HG03103 (cell line): Measurements from ENCODE around the gene RLN3.

Experiments
- ATAC-seq: cut with Tn5 transposase; IDR thresholded peaks from one replicate; pipeline ENCODE4 v1.9.1; 2021; ENCODE audit warnings: low read depth; ENCODE audit not compliant: unreplicated experiment

The RLN3 gene

DNA sequence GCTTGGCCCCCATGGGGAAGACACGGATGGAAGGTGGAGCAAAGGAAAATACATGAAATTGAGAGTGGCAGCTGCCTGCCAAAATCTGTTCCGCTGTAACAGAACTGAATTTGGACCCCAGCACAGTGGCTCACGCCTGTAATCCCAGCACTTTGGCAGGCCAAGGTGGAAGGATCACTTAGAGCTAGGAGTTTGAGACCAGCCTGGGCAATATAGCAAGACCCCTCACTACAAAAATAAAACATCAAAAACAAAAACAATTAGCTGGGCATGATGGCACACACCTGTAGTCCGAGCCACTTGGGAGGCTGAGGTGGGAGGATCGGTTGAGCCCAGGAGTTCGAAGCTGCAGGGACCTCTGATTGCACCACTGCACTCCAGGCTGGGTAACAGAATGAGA, 24.5 kb downstream of the RLN3 start:
- ATAC-seq = no peak

DNA sequence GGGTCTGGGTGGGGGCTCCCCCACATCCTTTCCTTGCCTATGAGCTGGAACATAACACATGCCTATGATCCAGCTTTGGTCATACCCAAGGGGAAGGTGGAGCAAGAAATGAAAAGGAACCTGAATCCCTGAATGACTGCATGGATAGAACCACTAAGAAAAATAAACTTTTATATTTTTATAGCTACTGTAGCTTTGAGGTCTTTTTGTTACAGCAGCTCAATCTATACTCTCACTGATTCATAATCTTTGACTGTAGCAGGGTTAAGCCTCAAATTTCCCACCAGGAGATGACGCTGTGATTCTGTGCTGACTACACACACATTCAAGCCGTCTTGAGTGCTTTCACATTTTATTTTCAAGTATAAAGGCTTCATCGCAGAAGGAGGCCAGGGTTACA, 25.1 kb downstream of the RLN3 start:
- ATAC-seq = no peak

DNA sequence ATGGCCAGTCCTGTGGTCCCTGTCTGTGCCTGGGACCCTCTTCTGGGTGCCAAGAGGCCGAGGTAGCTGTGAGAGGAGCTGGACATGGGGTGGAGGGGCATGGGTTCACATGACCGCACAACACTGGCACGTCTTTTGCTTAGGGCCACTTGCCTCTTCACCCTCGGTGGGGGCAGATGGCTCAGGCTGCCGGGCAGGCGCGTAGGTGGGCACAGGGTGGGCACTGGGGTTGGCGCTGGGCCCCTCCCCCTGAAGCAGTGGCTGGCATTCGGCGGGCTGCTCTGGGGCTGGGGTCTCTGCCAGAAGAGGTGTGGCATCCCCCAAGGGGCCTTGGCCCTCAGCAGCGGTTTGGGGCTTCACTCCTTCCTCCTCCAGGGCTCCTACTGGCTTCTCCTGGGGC, 25.6 kb downstream of the RLN3 start:
- ATAC-seq = no peak

DNA sequence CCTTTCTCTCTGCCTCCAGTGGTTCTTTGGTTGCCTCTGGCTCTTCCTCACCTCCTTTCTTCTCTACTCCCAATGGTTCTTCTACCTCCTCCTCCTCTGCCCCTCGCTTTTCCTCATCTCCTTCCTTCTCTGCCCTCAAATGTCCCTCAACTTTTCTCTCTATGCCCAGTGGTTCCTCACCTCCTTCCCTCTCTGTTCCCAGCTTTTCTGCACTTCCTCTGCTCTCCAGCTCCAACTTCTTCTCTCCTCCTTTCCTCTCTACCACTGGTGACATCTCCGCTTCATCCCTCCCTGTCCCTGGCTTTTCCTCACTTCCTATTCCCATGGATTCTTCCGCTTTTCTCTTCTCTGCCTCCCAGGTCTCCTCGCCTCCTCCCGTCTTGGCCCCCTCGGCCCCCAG, 26.2 kb downstream of the RLN3 start:
- no peak for ATAC-seq

DNA sequence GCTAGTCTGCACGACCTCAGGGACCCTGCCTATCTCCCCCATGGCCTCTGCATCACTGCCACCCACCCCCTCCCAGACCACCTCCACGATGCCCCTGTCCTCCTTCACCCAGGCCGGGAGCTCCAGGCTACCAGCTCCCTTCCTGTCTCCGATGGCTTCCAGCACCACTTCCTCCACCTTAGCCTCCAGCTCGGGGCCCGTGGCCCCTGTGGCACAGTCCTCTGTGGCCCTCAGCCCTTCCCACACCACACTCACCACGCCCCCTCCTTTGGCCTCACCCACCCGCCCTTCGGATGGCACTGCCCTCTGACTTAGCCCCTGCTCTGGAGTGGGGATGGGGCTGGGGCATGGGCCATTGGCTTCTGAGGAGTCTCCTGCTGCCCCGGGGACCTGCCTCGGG, 26.8 kb downstream of the RLN3 start:
- no peak for ATAC-seq

DNA sequence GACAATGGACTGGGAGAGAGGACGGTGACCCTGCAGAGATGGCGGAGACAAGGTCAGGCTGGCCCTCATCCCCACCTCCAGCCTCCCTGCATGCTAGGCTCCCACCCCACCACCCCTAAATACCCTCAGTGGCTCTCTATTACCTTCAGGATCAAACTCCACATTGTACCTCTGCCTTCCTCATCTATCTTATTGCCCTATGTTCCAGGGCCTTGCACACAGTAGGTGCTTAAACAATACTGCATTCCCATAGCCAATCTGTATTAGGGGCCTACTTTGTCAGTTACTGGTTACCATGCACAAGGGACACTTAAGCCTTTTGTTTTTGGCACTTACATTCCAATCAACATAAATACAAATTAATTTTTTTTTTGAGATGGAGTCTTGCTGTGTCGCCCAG, 27.4 kb downstream of the RLN3 start:
- ATAC-seq = no peak

DNA sequence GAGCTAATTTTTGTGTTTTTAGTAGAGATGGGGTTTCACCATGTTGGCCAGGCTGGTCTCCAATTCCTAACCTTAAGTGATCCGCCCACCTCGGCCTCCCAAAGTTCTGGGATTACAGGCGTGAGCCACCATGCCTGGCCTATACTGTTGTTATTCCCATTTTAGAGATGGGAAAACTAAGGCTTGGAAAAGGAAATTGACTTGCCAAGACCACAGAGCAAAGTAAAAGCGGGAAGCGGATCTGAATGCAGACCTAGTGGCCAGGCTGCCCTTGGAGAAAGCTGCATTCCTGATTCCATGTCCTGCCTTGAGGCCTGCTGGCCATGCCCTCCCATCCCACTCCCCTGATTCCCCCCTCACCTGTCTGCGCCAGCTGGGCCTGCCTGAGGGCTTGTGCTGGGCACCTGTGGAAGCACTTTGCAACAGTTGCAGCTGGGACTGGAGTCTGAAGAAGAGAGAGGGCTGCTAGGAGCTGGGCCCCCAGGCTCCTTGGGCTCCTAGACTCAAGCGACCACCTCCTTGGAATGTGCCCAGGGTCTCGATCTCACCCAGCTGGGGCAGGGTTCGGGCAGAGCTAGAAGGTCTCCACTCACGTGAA, 28.2 kb downstream of the RLN3 start:
- no peak for ATAC-seq

DNA sequence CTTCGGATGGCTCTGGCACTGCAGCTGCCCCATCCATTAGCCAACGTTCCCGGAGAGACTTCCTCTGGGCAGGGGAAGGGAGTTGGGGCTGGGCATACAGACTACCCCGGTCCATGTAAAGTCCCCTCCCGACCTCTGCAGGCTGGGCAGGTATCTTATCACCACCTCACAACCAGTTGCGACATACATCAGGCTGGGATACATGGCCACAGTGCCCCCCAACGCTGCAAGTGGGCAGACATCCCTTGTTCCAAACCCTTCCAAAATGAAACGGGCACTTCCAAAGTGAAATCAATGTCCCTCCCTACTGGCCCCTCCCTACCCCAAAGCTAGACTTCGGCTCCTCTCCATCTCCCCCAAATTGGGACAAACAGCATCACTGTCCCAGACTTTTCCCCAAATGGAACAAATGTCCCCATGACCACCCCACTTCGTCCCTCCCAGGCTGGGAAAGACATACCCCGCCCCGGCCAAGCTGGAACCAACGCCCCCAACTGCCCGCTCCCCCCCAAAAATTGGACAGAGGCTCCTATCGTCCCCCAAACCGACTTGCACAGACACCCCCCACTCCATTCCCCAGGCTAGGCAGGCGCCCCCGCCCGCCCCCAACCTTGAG, 28.9 kb downstream of the RLN3 start:
- ATAC-seq = no peak

DNA sequence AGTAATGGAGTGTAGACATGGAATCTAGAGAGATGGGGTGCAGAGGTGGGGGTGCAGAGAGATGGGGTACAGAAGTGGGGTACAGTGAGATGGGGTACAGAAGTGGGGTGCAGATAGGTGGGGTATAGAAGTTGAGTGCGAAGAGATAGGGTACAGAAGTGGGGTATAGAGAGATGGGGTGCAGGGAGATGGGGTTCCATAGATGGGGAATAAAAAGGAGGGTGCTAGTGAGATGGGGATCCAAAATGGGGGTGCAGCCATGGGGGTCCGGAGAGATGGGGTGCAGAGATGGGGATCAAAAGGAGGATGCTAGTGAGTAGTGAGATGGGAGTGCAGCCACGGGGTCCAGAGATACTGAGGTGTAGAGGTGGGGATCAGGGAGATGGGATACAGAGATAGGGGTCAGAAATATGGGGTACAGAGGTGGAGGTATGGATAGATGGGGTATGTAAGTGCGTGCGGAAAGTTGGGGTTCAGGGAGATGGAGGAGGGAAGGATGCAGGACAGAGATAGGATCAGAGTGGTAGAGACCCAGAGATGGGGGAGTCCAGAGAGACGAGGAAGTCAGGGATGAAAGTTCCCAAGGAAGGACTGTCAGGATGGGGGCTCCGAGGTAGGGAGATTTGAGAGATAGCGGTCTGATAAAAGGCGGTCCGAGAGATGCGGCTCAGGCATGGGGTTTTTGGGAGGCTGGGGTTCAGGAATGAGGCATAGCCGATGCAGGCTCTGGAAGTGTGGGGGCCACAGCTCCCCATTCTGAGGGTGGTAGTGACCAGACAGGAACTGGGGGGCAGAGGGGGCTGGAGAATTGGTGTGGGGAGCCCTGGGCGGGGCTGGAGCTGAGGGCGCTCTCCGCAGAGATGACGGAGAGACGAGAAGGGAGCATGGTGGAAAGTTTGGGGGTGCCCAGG, 30.5 kb downstream of the RLN3 start:
- no peak for ATAC-seq

DNA sequence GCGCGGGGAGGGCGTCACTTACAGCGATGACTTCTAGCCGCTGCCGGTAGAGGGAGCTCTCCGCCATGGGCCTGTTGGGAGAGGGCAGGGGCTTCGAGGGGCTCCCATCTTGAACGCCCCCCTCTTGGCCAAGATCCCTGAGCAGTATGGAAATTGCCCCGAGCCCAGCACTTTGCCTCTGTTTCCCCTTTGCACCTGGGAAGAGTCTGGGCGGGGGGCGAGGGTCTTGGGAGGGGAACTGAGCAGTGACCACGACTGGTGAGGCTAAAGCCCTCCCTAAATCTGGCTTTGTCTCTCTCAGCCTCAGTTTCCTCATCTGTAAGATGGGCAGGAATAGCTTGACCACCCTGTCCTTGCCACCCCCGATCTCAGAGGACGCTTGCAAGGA, 31.1 kb downstream of the RLN3 start:
- ATAC-seq = no peak

DNA sequence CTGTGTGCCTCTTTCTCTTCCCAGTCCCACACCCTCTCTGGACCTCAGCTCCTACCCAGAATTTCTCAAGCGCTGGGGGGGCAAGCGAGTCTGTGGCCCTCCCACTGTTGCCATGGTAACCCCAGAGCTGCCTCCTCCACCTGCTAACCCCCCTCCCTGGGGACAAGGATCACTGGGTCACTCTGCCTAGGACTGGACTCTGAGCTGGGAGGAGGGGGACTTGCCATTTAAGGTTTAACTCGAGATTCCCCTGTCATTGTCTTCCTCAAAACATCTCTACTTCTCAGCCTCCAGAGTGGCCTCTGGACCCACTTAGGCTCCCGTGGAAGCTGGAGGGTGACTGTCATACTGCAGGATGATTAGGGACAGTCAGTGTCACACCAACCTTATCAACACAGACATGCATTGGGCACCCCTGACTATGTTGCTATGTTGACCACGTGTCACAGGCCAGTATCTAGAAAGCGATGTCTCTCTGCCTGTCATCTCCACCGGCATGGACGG, 31.8 kb downstream of the RLN3 start:
- ATAC-seq = no peak

DNA sequence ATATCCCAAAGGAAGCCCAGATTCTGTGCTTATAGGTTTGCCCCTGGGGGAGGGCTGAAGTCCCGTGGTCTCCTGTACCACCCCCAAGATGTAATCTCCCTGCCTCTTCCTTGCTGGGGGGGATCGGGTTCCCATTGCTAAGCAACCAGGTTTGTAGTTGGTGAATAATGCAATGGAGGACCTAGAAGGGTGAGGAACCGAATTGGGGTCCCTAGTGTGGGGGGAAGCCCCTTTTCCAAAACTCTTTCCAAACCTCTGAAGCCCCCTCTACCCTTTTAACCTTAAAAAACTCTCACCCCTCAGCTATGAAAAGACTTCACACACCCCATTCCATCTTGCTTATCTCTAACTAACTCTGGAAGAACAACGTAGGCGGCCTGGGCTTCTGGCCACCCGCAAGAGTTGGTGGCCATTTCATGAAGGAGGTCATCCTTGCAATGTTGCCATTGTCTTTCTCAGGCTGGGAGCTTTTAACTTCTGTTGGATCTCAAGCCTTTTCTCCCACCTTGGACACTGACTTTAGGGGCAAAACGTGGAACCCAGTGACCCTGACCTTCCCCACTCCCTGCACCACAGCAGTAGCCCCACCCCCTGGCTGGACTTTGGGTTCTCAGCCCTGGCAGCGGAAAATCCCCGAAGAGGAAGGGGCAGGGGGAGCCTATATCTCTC, 33.3 kb downstream of the RLN3 start:
- no peak for ATAC-seq

DNA sequence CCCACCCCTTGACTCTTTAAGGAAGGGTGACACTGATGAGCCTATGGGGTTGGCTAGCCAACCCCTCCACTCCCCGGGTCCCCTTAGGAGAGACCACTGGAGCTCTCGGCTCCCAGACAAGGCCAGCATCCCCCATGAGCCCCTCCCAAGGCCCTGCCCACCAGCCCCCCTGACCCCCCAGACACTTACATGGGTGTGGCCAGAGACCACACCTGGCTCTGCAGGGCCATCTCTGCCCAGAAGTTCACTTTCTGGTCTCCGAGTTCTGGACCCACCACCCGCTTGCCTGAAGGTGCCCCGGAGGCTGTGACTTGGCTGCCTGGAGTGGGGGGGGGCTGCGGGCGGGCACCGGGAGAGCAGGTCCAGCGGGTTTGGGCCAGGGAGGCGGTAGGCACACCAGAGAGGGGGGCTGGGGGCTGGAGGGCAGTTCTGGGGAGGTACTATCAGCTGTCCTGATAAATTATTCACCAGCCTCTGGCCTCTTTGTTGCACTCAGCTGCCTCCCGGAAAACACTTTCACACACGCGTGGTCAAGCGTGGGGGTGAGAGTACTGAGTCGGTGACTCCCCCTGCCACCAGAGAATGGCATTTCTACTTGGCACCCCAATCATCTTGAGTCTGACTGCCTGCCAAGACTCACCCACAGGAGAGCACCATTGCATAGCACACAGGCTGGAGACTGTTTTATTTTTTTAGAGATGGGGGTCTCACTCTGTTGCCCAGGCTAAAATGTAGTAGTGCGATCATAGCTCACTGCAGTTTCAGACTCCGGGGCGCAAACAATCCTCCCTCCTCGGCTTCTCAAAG, 34.0 kb downstream of the RLN3 start, which contains the start of gene PALM3:
PALM3 (minus strand) TSS at position 326 of the 807 bp plus-strand sequence; CDS start at position 230, 96 bp downstream.
- no peak for ATAC-seq

DNA sequence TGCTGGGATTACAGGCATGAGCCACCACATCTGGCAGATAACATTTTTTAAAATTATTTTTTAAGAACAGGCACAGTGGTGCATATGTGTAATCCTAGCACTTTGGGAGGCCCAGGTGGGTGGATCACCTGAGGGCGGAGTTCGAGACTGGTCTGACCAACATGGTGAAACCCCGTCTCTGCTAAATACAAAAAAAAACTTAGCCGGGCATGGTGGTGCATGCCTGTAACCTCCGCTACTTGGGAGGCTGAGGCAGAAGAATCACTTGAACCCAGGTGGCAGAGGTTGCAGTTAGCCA, 34.6 kb downstream of the RLN3 start:
- ATAC-seq = no peak

DNA sequence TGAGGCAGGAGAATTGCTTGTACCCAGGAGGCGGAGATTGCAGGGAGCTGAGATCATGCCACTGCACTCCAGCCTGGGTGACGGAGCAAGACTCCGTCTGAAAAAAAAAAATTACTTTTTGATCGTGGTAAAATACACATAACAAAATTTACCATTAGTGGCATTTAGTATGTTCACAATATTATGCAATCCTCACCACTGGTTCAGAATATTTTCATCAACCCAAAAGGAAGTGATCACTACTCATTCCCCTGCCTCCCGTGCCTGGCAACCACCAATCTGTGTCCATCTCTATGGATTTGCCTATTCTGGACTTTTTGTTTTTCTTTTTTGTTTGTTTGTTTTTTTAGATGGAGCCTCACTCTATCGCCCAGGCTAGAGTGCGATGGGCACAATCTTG, 35.2 kb downstream of the RLN3 start:
- ATAC-seq = no peak

DNA sequence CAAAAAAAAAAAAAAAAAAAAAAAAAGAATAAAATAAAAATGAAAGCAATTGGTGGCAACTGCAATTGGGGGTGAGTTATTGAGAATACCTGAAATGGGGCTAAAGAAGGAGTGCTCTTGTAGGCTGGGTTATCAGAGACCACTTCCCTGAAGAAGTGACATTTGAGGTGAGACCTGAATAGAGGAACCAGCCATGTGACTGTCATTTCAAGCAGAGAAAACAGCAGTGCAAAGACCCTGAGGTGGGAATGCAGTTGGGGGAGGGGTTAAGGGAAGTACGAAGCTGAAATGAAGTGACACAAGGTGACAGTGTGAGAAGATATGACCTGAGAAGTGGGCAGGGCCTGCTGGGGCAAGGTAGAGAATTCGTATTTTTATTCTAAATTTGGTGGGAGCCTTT, 38.2 kb downstream of the RLN3 start:
- ATAC-seq = no peak

DNA sequence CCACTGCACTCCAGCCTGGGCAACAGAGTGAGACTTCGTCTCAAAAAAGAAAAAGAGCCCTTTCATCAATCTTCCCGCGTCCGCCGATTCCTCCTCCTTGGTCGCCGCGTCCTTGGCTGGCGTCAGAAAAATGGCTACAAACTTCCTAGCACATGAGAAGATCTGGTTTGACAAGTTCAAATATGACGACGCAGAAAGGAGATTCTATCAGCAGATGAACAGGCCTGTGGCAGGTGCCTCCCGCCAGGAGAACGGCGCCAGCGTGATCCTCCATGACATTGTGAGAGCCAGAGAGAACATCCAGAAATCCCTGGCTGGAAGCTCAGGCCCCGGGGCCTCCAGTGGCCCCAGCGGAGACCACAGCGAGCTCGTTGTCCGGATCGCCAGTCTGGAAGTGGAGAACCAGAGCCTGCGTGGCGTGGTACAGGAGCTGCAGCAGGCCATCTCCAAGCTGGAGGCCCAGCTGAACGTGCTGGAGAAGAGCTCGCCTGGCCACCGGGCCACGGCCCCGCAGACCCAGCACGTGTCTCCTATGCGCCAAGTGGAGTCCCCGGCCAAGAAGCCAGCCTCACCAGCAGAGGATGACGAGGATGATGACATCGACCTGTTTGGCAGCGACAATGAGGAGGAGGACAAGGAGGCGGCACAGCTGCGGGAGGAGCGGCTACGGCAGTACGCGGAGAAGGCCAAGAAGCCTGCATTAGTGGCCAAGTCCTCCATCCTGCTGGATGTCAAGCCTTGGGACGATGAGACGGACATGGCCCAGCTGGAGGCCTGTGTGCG, 42.5 kb downstream of the RLN3 start:
- ATAC-seq = no peak

DNA sequence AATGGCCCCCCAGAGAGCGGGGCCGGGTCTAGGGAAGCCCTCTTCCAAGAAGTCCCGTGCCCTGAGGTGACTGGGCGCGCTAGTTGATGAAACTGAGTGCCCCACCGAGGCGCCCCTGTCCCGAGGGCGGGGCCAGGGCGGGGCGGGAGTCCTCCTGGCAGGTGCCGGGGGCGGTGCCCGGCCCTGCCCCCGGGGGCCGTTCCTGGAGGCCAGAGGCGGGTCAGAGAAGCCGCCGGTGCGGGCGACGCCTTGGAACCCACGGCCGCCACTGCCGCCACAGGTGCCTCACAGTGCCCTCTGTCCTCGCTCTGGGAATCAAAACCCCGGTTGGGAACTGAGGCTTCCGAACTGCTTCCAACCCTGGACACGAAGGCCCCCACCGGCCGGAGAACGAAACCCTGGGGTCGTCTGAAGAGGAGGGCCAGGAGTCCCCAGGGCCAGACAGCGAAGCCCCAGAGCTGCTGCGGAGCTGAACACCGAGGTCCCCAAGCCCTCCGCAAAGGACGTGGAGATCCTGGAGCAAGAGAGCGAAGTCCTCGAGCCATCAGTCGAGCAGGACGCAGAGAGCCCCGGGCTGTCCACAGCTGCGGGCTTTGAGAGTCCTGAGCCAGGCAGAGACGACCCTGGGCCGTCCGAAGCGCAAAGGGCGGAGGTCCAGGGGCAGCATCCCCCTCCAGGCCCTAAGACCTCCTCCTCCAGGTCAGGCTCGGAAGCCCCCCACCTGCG, 44.8 kb downstream of the RLN3 start, which contains the start of gene MISP3:
MISP3 (plus strand) TSS at position 252 of the 726 bp plus-strand sequence. CDS start 524 bp downstream, outside the sequence.
- peak; percentile 16 for ATAC-seq
